Measurements from ENCODE around the gene CDK3. TPM values are rescaled to one million over a fixed set of nuclear protein-coding genes. Genes with fewer than 3 reads are reported as not detected.

CDK3 gene
- total and polyA plus RNA-seq, 2 of the 4 experiments (the other 2 are of a cell fraction), result 0.72 to 8.8 TPM

DNA sequence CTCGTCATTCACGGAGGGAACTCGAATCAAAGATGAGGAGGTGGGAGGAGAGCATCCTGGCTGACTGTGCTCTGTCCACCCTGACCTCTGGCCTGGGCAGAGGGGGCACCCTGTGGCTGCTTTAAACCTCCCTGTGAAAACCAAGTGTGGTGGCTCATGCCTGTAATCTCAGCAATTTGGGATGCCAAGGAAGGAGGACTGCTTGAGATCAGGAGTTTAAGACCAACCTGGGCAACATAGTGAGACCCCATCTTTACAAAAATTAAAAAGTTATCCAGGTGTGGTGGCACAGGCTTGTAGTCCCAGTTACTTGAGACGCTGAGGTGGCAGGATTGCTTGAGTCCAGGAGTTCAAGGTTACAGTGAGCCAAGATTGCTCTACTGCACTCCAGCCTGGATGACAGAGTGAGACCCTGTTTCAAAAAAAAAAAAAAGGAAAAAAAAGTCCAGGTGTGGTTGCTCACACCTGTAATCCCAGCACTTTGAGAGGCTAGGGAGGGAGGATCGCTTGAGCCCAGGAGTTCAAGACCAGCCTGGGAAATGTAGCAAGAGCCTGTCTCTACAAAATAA lies 5.8 kb upstream of the CDK3 start:
- Histone ChIP-seq H3K18ac (ENCODE audit: low read depth, low read length) (no peak overlapping the region), H3K56ac (ENCODE audit: extremely low read depth, insufficient read depth, low read length) (no peak overlapping the region), H3K9me3 (ENCODE audit: control insufficient read depth, insufficient read depth, low read length) (no peaks in the 10 kb centered on the region), H2BK120ac (ENCODE audit: low read depth, low read length) (no peak overlapping the region), H3K9me1 (ENCODE audit: insufficient read depth, low read length) (peaks cover 7% of the 10 kb centered on the region; the same call in 1 of the 2 replicates), H3K4me3 (ENCODE audit: insufficient read depth, low read depth, low read length) (no peak overlapping the region), H2AK5ac (ENCODE audit: low read depth, low read length) (no peak overlapping the region), H2AFZ (replicated peaks; ENCODE audit: low read length, poor library complexity) (no peak overlapping the region), H3K4me2 (ENCODE audit: low read depth, low read length) (no peak overlapping the region), H3K23ac (ENCODE audit: low read depth, low read length) (no peak overlapping the region), H2BK15ac (ENCODE audit: low read depth, low read length) (no peak overlapping the region), H3K4ac (ENCODE audit: low read depth, low read length) (no peak overlapping the region), H3K79me1 (ENCODE audit: low read depth in 1 of 2, low read length in 2 of 2) (0 out of 4 replicates have a peak, but pooled peaks cover 0 to 7% of the 10 kb centered on the region in 2 experiments), H4K91ac (ENCODE audit: insufficient read depth, low read depth, low read length) (no peak overlapping the region), H3K27me3 (ENCODE audit: control insufficient read depth, insufficient read depth, low read length) (no peaks in the 10 kb centered on the region), H4K20me1 (ENCODE audit: insufficient read depth, low read length) (no peaks in the 10 kb centered on the region), H4K5ac (ENCODE audit: low read depth, low read length) (no peak overlapping the region), H3K36me3 (ENCODE audit: control insufficient read depth, insufficient read depth, low read length) (peaks cover 15% of the 10 kb centered on the region; the same call in 1 of the 2 replicates), H3K27ac (ENCODE audit: insufficient read depth, low read length) (no peak overlapping the region), H3K9ac (ENCODE audit: low read depth, low read length) (no peak overlapping the region), H3K14ac (replicated peaks; ENCODE audit: low read depth, low read length) (no peak overlapping the region), H4K8ac (ENCODE audit: low read depth in 2 of 2, low read length in 2 of 2) (no peak overlapping the region), H2BK5ac (ENCODE audit: low read depth, low read length, poor library complexity, severe bottlenecking) (no peak overlapping the region), H2BK20ac (ENCODE audit: low read depth, low read length) (no peak overlapping the region), H3K4me1 (ENCODE audit: control insufficient read depth, insufficient read depth, low read length) (peaks cover 7% of the 10 kb centered on the region), H2AK9ac (replicated peaks; ENCODE audit: low read depth, low read length, poor library complexity) (no peak overlapping the region)
- dilution Hi-C loops (cut with HindIII; ENCODE audit: low sequenced_read_pairs, unreplicated experiment) (no loop called here), intact Hi-C loops (cut with micrococcal nuclease) (no loop called here), in situ Hi-C loops (cut with MboI; ENCODE audit: low sequenced_read_pairs) (no loop called here)
- DNase-seq (no peak), ATAC-seq (ENCODE audit: low read depth) (no peak)
- BruUV-seq (replicated peaks), result no TSS peak
- WGBS, 2 experiments (ENCODE audit: extremely low coverage in 2 of 2, insufficient read length in 1 of 2), result 100% methylated on average over 1 of the region's 5 CpGs; no CpG with 5 or more reads in 1 of the 2 experiments
- TF ChIP-seq CEBPB (IDR thresholded peaks at IDR 0.05; ENCODE audit: low read depth, low read length), result no peak
- TF ChIP-seq SMC3 (IDR thresholded peaks at IDR 0.05; ENCODE audit: low read depth, low read length), result no peak
- no peak for TF ChIP-seq MXI1 (IDR thresholded peaks at IDR 0.05; ENCODE audit: borderline replicate concordance, low read depth, low read length)
- TF ChIP-seq MAFK (IDR thresholded peaks at IDR 0.05; ENCODE audit: low read depth, low read length), result no peak
- no peak for TF ChIP-seq NFE2L2 (IDR thresholded peaks at IDR 0.05; ENCODE audit: low read depth, low read length)
- ChIA-PET POLR2A (ENCODE audit: unreplicated experiment) (no interaction called here), CTCF (no interaction called here)

Data from IMR-90 (cell line).